B cell (primary cell): Measurements from ENCODE around the gene NEDD1.

Experiments used
- EZH2 ChIP-seq: IDR thresholded peaks from 2 replicates; pipeline ENCODE4 v1.6.1; 2012; ENCODE audit warnings: borderline replicate concordance, low read depth, mild to moderate bottlenecking, moderate library complexity, low read length; ENCODE audit not compliant: insufficient read depth, poor library complexity, severe bottlenecking
- TF ChIP-seq, protein P1 (sequence below): fragments of 200-600 bp; IDR thresholded peaks from one replicate; pipeline ENCODE4 v1.8.0; 2022; ENCODE audit warnings: antibody characterized with exemption, mild to moderate bottlenecking

DNA sequence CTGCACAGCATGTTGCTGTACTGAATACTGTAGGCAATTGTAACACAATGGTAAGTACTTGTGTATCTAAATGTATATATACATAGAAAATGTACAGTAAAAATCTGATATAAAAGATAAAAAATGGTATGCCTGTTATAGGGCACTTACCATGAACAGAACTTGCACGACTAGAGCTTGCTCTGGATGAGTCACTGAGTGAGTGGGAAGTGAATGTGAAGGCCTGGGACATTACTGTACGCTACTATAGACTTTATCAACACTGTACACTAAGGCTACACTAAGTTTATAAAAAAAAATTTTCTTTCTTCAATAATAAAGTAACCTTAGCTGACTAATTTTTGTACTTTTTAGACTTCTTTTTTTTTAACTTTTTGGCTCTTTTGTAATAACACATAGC, 24.2 kb upstream of the NEDD1 start:
- TF ChIP-seq, protein P1, sequence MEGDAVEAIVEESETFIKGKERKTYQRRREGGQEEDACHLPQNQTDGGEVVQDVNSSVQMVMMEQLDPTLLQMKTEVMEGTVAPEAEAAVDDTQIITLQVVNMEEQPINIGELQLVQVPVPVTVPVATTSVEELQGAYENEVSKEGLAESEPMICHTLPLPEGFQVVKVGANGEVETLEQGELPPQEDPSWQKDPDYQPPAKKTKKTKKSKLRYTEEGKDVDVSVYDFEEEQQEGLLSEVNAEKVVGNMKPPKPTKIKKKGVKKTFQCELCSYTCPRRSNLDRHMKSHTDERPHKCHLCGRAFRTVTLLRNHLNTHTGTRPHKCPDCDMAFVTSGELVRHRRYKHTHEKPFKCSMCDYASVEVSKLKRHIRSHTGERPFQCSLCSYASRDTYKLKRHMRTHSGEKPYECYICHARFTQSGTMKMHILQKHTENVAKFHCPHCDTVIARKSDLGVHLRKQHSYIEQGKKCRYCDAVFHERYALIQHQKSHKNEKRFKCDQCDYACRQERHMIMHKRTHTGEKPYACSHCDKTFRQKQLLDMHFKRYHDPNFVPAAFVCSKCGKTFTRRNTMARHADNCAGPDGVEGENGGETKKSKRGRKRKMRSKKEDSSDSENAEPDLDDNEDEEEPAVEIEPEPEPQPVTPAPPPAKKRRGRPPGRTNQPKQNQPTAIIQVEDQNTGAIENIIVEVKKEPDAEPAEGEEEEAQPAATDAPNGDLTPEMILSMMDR, result no peak
- TF ChIP-seq EZH2, result no peak
